Measurements from ENCODE around the gene NUP62.

DNA sequence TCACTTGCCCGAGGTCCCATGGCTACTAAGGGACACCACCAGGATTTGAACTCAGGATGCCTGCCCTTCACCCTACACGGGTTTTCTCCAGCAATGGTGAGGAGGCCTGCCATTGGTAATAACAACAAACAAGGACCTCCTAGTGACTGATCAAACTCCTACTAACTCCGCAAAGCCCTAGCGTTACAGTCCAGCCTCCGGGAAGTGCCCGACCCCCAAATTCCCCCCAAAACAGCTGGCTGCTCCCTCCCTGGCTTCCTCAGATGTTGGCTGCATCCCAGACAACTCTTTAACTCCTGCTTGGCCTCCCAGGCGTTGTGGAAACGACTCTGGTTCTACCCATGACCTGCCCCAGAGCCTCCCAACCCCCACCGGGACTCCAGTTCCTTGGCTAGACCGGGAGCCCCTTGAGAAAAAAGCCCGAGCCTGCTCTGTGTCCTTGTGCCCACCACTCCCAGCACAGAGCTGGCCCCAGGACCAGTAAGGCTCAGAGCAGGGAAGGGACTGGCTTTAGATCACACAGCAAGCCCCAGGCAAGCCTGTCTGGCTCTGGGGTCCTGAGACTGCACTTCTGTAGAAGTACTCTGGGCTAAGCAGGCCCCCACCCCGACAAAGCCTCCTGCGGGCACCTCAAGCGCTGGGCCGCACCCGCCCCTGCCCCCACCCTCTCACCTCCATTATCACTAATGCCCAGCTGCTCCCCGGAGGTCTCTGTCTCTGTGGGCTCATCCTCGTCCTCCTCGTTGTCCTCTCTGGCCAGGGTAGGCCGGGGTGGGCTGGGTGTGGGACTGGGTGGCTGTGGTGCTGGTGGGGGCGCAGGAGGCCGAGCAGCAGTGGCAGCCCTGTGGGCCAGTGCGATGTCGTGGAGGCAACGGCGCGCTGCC, 56.8 kb downstream of the NUP62 start:
- TF ChIP-seq POLR2AphosphoS5 (IDR thresholded peaks at IDR 0.05; ENCODE audit: low read depth, low read length): no peak
- TF ChIP-seq, protein P1, sequence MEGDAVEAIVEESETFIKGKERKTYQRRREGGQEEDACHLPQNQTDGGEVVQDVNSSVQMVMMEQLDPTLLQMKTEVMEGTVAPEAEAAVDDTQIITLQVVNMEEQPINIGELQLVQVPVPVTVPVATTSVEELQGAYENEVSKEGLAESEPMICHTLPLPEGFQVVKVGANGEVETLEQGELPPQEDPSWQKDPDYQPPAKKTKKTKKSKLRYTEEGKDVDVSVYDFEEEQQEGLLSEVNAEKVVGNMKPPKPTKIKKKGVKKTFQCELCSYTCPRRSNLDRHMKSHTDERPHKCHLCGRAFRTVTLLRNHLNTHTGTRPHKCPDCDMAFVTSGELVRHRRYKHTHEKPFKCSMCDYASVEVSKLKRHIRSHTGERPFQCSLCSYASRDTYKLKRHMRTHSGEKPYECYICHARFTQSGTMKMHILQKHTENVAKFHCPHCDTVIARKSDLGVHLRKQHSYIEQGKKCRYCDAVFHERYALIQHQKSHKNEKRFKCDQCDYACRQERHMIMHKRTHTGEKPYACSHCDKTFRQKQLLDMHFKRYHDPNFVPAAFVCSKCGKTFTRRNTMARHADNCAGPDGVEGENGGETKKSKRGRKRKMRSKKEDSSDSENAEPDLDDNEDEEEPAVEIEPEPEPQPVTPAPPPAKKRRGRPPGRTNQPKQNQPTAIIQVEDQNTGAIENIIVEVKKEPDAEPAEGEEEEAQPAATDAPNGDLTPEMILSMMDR (IDR thresholded peaks at IDR 0.05): no peak
- TF ChIP-seq, protein P2, sequence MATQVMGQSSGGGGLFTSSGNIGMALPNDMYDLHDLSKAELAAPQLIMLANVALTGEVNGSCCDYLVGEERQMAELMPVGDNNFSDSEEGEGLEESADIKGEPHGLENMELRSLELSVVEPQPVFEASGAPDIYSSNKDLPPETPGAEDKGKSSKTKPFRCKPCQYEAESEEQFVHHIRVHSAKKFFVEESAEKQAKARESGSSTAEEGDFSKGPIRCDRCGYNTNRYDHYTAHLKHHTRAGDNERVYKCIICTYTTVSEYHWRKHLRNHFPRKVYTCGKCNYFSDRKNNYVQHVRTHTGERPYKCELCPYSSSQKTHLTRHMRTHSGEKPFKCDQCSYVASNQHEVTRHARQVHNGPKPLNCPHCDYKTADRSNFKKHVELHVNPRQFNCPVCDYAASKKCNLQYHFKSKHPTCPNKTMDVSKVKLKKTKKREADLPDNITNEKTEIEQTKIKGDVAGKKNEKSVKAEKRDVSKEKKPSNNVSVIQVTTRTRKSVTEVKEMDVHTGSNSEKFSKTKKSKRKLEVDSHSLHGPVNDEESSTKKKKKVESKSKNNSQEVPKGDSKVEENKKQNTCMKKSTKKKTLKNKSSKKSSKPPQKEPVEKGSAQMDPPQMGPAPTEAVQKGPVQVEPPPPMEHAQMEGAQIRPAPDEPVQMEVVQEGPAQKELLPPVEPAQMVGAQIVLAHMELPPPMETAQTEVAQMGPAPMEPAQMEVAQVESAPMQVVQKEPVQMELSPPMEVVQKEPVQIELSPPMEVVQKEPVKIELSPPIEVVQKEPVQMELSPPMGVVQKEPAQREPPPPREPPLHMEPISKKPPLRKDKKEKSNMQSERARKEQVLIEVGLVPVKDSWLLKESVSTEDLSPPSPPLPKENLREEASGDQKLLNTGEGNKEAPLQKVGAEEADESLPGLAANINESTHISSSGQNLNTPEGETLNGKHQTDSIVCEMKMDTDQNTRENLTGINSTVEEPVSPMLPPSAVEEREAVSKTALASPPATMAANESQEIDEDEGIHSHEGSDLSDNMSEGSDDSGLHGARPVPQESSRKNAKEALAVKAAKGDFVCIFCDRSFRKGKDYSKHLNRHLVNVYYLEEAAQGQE (IDR thresholded peaks at IDR 0.05; ENCODE audit: insufficient read depth in 1 of 2, low read depth in 2 of 2, low read length in 1 of 2): no peak
- TF ChIP-seq SIN3A (IDR thresholded peaks at IDR 0.05; ENCODE audit: borderline replicate concordance, insufficient read depth, low read depth, low read length): no peak

All from Panc1 (cell line).